HCT116 (cell line): ENCODE data around the gene MEGF6. TPM values are rescaled to one million over a fixed set of nuclear protein-coding genes. Genes with fewer than 3 reads are reported as not detected.

Experiments
- ATAC-seq: fragments of 200-7000 bp; cut with Tn5 transposase; 2 replicates; pipeline ENCODE4 v1.9.1; 2020; ENCODE audit warnings: mild to moderate bottlenecking, moderate library complexity
- BruUV-seq: library from RNA; stranded (reverse); fragments of 400-500 nt; replicated peaks from 2 replicates; lab custom pipeline; 2021; lab: Mats Ljungman, UMichigan
- CTCF ChIA-PET: fragments of 300-600 bp; sonication (Branson Sonifier 250); formaldehyde crosslinking; loops from one replicate; lab custom pipeline; 2021; ENCODE audit warnings: antibody characterized with exemption; lab: Charles Lee
- POLR2A ChIA-PET: fragments of 300-600, 350-600 bp; sonication (Branson Sonifier 250); formaldehyde crosslinking; loops from one replicate; lab custom pipeline; 2021; ENCODE audit warnings: antibody characterized with exemption; lab: Charles Lee
- RAD21 ChIA-PET, 2 experiments: fragments of 300-600 bp; sonication (Branson Sonifier 250); formaldehyde crosslinking; loops; one replicate each; lab custom pipeline; 2023; ENCODE audit warnings: low total read pairs in 2 of 2; ENCODE audit not compliant: uncharacterized antibody in 2 of 2, unreplicated experiment in 2 of 2, low non-redundant PET in 1 of 2; lab: Charles Lee
- DNase-seq: peaks from one replicate; pipeline ENCODE4 v3.0.0-alpha.2; 2010; ENCODE audit warnings: low read depth, low spot score
- H2AFZ ChIP-seq: fragments of 200-600 bp; shearing (Covaris generic), sonication (generic); 2 replicates; pipeline ENCODE4 v1.6.1; 2017; ENCODE audit warnings: low read depth, mixed run types, mixed read lengths, antibody characterized with exemption, low read length; ENCODE audit not compliant: poor library complexity, severe bottlenecking
- H3K27ac ChIP-seq: 2 replicates; pipeline ENCODE4 v1.5.1; 2012; ENCODE audit warnings: low read depth, low read length
- H3K27me3 ChIP-seq: fragments of 200-600 bp; sonication (generic); 2 replicates; pipeline ENCODE4 v1.6.1; 2016; ENCODE audit warnings: mixed run types, low read length, mixed read lengths; ENCODE audit not compliant: insufficient read depth
- H3K36me3 ChIP-seq, 2 experiments: fragments of 200-500 bp in 1 of 2; fragments of 200-600 bp in 1 of 2; sonication (Bioruptor generic) in 1 of 2; sonication (generic) in 1 of 2; 2 replicates each; pipeline versions ENCODE4 v1.5.1 to v1.6.1; 2014 to 2016; ENCODE audit warnings: low read length in 2 of 2, inconsistent platforms in 1 of 2, mixed read lengths in 1 of 2, mixed run types in 1 of 2; ENCODE audit not compliant: insufficient read depth in 2 of 2, control insufficient read depth in 1 of 2
- H3K4me1 ChIP-seq, 2 experiments: fragments of 200-600 bp in 1 of 2; sonication (generic) in 1 of 2; 2 replicates each; pipeline versions ENCODE4 v1.5.1 to v1.6.1; 2012 to 2017; ENCODE audit warnings: low read length in 2 of 2, inconsistent platforms in 1 of 2, mild to moderate bottlenecking in 1 of 2, mixed read lengths in 1 of 2, mixed run types in 1 of 2, moderate library complexity in 1 of 2; ENCODE audit not compliant: insufficient read depth in 2 of 2, control insufficient read depth in 1 of 2
- H3K4me2 ChIP-seq: fragments of 200-600 bp; sonication (generic); 2 replicates; pipeline ENCODE4 v1.6.1; 2017; ENCODE audit warnings: mixed run types, low read length, mixed read lengths
- H3K4me3 ChIP-seq, 2 experiments: fragments of 200-600 bp in 1 of 2; sonication (generic) in 1 of 2; replicated peaks in 1 of 2; 2 replicates each; pipeline ENCODE4 v1.5.1; 2011 to 2016; ENCODE audit warnings: low read length in 2 of 2, control low read depth in 1 of 2, low read depth in 1 of 2, mild to moderate bottlenecking in 1 of 2, mixed read lengths in 1 of 2, mixed run types in 1 of 2
- H3K79me2 ChIP-seq: fragments of 200-600 bp; sonication (generic); 2 replicates; pipeline ENCODE4 v1.6.1; 2017; ENCODE audit warnings: mild to moderate bottlenecking, mixed run types, low read length, moderate library complexity, mixed read lengths; ENCODE audit not compliant: insufficient read depth
- H3K9ac ChIP-seq: fragments of 200-600 bp; sonication (generic); 2 replicates; pipeline ENCODE4 v1.6.1; 2016; ENCODE audit warnings: low read length, mixed read lengths
- H3K9me2 ChIP-seq: fragments of 200-600 bp; sonication (generic), shearing (Covaris generic); 2 replicates; pipeline ENCODE4 v1.6.1; 2017; ENCODE audit warnings: mixed run types, mild to moderate bottlenecking, moderate library complexity; ENCODE audit not compliant: insufficient read depth
- H3K9me3 ChIP-seq, 2 experiments: fragments of 200-500 bp in 1 of 2; fragments of 200-600 bp in 1 of 2; sonication (Bioruptor generic) in 1 of 2; sonication (generic) in 1 of 2; 2 replicates each; pipeline ENCODE4 v1.6.1; 2014 to 2017; ENCODE audit warnings: low read length in 2 of 2, mixed read lengths in 2 of 2, inconsistent platforms in 1 of 2, low read depth in 1 of 2, mild to moderate bottlenecking in 1 of 2, mixed run types in 1 of 2, moderate library complexity in 1 of 2; ENCODE audit not compliant: control insufficient read depth in 1 of 2, insufficient read depth in 1 of 2
- H4K20me1 ChIP-seq: fragments of 200-600 bp; sonication (generic), shearing (Covaris generic); 2 replicates; pipeline ENCODE4 v1.6.1; 2017; ENCODE audit warnings: mixed run types, mild to moderate bottlenecking, moderate library complexity; ENCODE audit not compliant: insufficient read depth
- ELF1 ChIP-seq: IDR thresholded peaks from 2 replicates; pipeline ENCODE4 v1.6.1; 2012; ENCODE audit warnings: low read depth, borderline replicate concordance
- EZH2 ChIP-seq: fragments of 200-600 bp; sonication (generic); IDR thresholded peaks from 2 replicates; pipeline ENCODE4 v1.6.1; 2017; ENCODE audit warnings: antibody characterized with exemption, mixed run types
- FOSL1 ChIP-seq: IDR thresholded peaks from 2 replicates; pipeline ENCODE4 v1.6.1; 2012; ENCODE audit warnings: low read depth
- POLR2A ChIP-seq: IDR thresholded peaks from 2 replicates; pipeline ENCODE4 v1.7.0; 2011; ENCODE audit warnings: borderline replicate concordance; ENCODE audit not compliant: insufficient read depth, insufficient read length; ENCODE audit errors: extremely low read depth
- SIN3A ChIP-seq: IDR thresholded peaks from 2 replicates; pipeline ENCODE4 v1.6.1; 2012; ENCODE audit warnings: low read depth
- SP1 ChIP-seq: IDR thresholded peaks from 2 replicates; pipeline ENCODE4 v1.6.1; 2012; ENCODE audit warnings: low read depth
- intact Hi-C: fragments of 100-400 bp; cut with micrococcal nuclease; formaldehyde crosslinking; loops from 2 replicates; pipeline ENCODE4 v1.10.0; 2022
- total RNA-seq: library from RNA; stranded (reverse); gene quantifications from one replicate; pipeline ENCODE4 v1.2.1, GENCODE V29; 2021; ENCODE audit not compliant: unreplicated experiment
- TF ChIP-seq, protein P1 (sequence below): IDR thresholded peaks from 2 replicates; pipeline ENCODE4 v1.6.1; 2012; ENCODE audit warnings: low read depth

The MEGF6 gene
- total RNA-seq, 1 experiment from 2014 or later: 47.6 TPM

DNA sequence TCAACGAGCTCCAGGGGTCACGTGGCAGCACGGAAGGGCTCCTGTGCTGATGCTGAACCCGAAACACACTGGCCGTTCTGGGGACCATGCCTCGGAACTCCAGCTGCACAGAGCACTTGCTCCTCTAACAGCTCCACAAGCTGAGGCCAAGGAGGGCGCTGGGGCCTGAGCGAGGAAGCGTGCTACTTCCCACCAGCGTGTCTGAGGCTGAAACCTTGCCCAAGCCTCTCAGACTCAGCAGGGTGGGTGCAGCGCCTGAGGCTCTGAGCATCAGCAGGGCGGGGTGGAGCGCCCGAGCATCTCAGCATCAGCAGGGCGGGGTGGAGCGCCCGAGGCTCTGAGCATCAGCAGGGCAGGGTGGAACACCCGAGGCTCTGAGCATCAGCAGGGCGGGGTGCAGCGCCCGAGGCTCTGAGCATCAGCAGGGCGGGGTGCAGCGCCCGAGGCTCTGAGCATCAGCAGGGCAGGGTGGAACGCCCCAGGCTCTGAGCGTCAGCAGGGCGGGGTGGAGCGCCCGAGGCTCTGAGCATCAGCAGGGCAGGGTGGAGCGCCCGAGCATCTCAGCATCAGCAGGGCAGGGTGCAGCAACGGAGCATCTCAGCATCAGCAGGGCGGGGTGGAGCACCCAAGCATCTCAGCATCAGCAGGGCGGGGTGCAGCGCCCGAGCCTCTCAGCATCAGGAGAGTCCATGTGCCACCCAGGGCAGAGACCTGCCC, 29.0 kb upstream of the MEGF6 start:
- Histone ChIP-seq H3K79me2 (peaks cover 3% of the 10 kb centered on the region; the same call in 1 of the 2 replicates), H3K4me2 (no peak overlapping the region), H3K4me3 (no peak overlapping the region), H3K9ac (no peak overlapping the region), H3K4me1 (no peaks in the 10 kb centered on the region), H2AFZ (no peak overlapping the region), H3K27ac (no peak overlapping the region), H4K20me1 (no peaks in the 10 kb centered on the region), H3K9me2 (no peaks in the 10 kb centered on the region), H3K36me3 (peaks cover 14 to 36% of the 10 kb centered on the region in 2 experiments; a peak in 3 of 4 replicates), H3K9me3 (no peaks in the 10 kb centered on the region), H3K27me3 (no peaks in the 10 kb centered on the region)
- TF ChIP-seq SIN3A (no peak), EZH2 (no peak), FOSL1 (no peak), POLR2A (no peak), SP1 (no peak), ELF1 (no peak)
- TF ChIP-seq, protein P1, sequence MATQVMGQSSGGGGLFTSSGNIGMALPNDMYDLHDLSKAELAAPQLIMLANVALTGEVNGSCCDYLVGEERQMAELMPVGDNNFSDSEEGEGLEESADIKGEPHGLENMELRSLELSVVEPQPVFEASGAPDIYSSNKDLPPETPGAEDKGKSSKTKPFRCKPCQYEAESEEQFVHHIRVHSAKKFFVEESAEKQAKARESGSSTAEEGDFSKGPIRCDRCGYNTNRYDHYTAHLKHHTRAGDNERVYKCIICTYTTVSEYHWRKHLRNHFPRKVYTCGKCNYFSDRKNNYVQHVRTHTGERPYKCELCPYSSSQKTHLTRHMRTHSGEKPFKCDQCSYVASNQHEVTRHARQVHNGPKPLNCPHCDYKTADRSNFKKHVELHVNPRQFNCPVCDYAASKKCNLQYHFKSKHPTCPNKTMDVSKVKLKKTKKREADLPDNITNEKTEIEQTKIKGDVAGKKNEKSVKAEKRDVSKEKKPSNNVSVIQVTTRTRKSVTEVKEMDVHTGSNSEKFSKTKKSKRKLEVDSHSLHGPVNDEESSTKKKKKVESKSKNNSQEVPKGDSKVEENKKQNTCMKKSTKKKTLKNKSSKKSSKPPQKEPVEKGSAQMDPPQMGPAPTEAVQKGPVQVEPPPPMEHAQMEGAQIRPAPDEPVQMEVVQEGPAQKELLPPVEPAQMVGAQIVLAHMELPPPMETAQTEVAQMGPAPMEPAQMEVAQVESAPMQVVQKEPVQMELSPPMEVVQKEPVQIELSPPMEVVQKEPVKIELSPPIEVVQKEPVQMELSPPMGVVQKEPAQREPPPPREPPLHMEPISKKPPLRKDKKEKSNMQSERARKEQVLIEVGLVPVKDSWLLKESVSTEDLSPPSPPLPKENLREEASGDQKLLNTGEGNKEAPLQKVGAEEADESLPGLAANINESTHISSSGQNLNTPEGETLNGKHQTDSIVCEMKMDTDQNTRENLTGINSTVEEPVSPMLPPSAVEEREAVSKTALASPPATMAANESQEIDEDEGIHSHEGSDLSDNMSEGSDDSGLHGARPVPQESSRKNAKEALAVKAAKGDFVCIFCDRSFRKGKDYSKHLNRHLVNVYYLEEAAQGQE: no peak
- ChIA-PET CTCF (no interaction called here), RAD21 (no interaction called here), POLR2A (no interaction called here)
- intact Hi-C loops: no loop called here
- BruUV-seq: no TSS peak
- DNase-seq (no peak), ATAC-seq (no peak)
